ENCODE measurements around the gene TRPC3.

TRPC3 gene

GRCh38 chr4:121975784-121976183 is 23.9 kb upstream of the TRPC3 start:
- ChIA-PET CTCF (no interaction called here), POLR2A (no interaction called here)

GRCh38 chr4:121973816-121974215 is 22.0 kb upstream of the TRPC3 start:
- Histone ChIP-seq H3K9me3 (ENCODE audit: control insufficient read depth, insufficient read depth, low read depth, low read length) (no peaks in the 10 kb centered on the region), H3K27ac (ENCODE audit: extremely low read depth, low read depth, low read length) (no peak overlapping the region), H3K36me3 (ENCODE audit: control insufficient read depth in 2 of 2, insufficient read depth in 1 of 2, low read length in 2 of 2) (no peaks in the 10 kb centered on the region), H3K4me1 (ENCODE audit: control insufficient read depth, insufficient read depth, low read length) (no peaks in the 10 kb centered on the region), H3K4me3 (ENCODE audit: low read depth, low read length) (no peak overlapping the region)
- TF ChIP-seq ZNF354C (tag by site-specific recombination; IDR thresholded peaks at IDR 0.05; ENCODE audit: borderline replicate concordance, low read depth) (no peak), ZNF398 (tag by site-specific recombination; IDR thresholded peaks at IDR 0.05) (no peak), ZNF639 (tag by site-specific recombination; IDR thresholded peaks at IDR 0.05) (no peak), ZNF701 (tag by site-specific recombination; IDR thresholded peaks at IDR 0.05) (no peak), ZIC2 (tag by site-specific recombination; IDR thresholded peaks at IDR 0.05) (no peak), KLF8 (tag by site-specific recombination; IDR thresholded peaks at IDR 0.05) (no peak), KLF17 (tag by site-specific recombination; IDR thresholded peaks at IDR 0.05) (no peak), ZNF404 (tag by site-specific recombination; IDR thresholded peaks at IDR 0.05) (no peak), ZNF704 (tag by site-specific recombination; IDR thresholded peaks at IDR 0.05) (no peak), SP2 (tag by site-specific recombination; IDR thresholded peaks at IDR 0.05) (no peak), PRDM4 (tag by site-specific recombination; IDR thresholded peaks at IDR 0.05) (no peak), ZNF449 (tag by site-specific recombination; IDR thresholded peaks at IDR 0.05) (no peak), ZNF140 (tag by site-specific recombination; IDR thresholded peaks at IDR 0.05) (no peak), ZNF341 (tag by site-specific recombination; IDR thresholded peaks at IDR 0.05; ENCODE audit: low read depth) (no peak), ZFP41 (tag by site-specific recombination; IDR thresholded peaks at IDR 0.05; ENCODE audit: borderline replicate concordance) (no peak), ZNF658 (tag by site-specific recombination; IDR thresholded peaks at IDR 0.05) (no peak)
- POLR2A ChIA-PET, result no interaction called here
- CTCF ChIA-PET, result no interaction called here

More at GRCh38 chr4:121975784-121976183, 23.9 kb upstream of the TRPC3 start:
- Histone ChIP-seq H3K4me1 (ENCODE audit: control insufficient read depth, insufficient read depth, low read length) (no peaks in the 10 kb centered on the region), H3K4me3 (ENCODE audit: low read depth, low read length) (no peak overlapping the region), H3K9me3 (ENCODE audit: control insufficient read depth, insufficient read depth, low read depth, low read length) (no peaks in the 10 kb centered on the region), H3K27ac (ENCODE audit: extremely low read depth, low read depth, low read length) (no peak overlapping the region), H3K36me3 (ENCODE audit: control insufficient read depth in 2 of 2, insufficient read depth in 1 of 2, low read length in 2 of 2) (no peaks in the 10 kb centered on the region)
- TF ChIP-seq ZNF24 (tag by site-specific recombination; IDR thresholded peaks at IDR 0.05), result no peak
- TF ChIP-seq ZNF423 (tag by site-specific recombination; IDR thresholded peaks at IDR 0.05), result no peak
- no peak for TF ChIP-seq ZNF404 (tag by site-specific recombination; IDR thresholded peaks at IDR 0.05)
- no peak for TF ChIP-seq MYNN (tag by site-specific recombination; IDR thresholded peaks at IDR 0.05; ENCODE audit: borderline replicate concordance)
